ENCODE results near the gene TINCR.

- TF ChIP-seq CTCF (conservative IDR thresholded peaks at IDR 0.05) (peak; percentile 75), EZH2 (IDR thresholded peaks at IDR 0.05; ENCODE audit: low read depth) (no peak)
These were observed 6.2 kb downstream of the TINCR start for GRCh38 chr19:5561559-5561958.

Data from PC-9 (cell line).